DOHH2 (cell line): ENCODE data around the gene SH3RF3.

Source experiments
- H3F3A ChIP-seq: fragments of 200-600 bp; sonication (generic), shearing (Covaris generic); 2 replicates; pipeline ENCODE4 v1.6.0; 2016; ENCODE audit warnings: antibody characterized with exemption, mild to moderate bottlenecking; ENCODE audit not compliant: control insufficient read depth, insufficient read depth
- H3K27ac ChIP-seq: fragments of 200-600 bp; sonication (generic); 2 replicates; pipeline ENCODE4 v1.5.1; 2014; ENCODE audit warnings: low read depth, mild to moderate bottlenecking, low read length, moderate library complexity
- H3K27me3 ChIP-seq: fragments of 200-600 bp; sonication (generic); 2 replicates; pipeline ENCODE4 v1.6.1; 2014; ENCODE audit warnings: mild to moderate bottlenecking, low read length, mixed read lengths; ENCODE audit not compliant: control insufficient read depth
- H3K36me3 ChIP-seq: fragments of 200-600 bp; sonication (generic); 2 replicates; pipeline ENCODE4 v1.6.1; 2014; ENCODE audit warnings: mild to moderate bottlenecking, low read length, moderate library complexity, mixed read lengths; ENCODE audit not compliant: control insufficient read depth
- H3K4me1 ChIP-seq: fragments of 200-600 bp; sonication (generic); 2 replicates; pipeline ENCODE4 v1.6.1; 2014; ENCODE audit warnings: mild to moderate bottlenecking, low read length, mixed read lengths; ENCODE audit not compliant: control insufficient read depth
- H3K4me2 ChIP-seq: fragments of 200-600 bp; sonication (generic); 2 replicates; pipeline ENCODE4 v1.6.0; 2014; ENCODE audit warnings: mild to moderate bottlenecking, low read length, moderate library complexity
- H3K4me3 ChIP-seq: fragments of 200-600 bp; sonication (generic); 2 replicates; pipeline ENCODE4 v1.5.1; 2014; ENCODE audit warnings: mild to moderate bottlenecking, low read length, mixed read lengths
- H3K79me2 ChIP-seq: fragments of 200-600 bp; sonication (generic); 2 replicates; pipeline ENCODE4 v1.6.1; 2014; ENCODE audit warnings: mild to moderate bottlenecking, low read length, mixed read lengths; ENCODE audit not compliant: control insufficient read depth
- H3K9me2 ChIP-seq: fragments of 200-600 bp; sonication (generic); replicated peaks from 2 replicates; pipeline ENCODE4 v1.6.1; 2014; ENCODE audit warnings: mild to moderate bottlenecking, low read length, mixed read lengths; ENCODE audit not compliant: control insufficient read depth
- H3K9me3 ChIP-seq: fragments of 200-600 bp; sonication (generic); 2 replicates; pipeline ENCODE4 v1.6.1; 2014; ENCODE audit warnings: antibody characterized with exemption, low read length, mixed read lengths; ENCODE audit not compliant: control insufficient read depth, insufficient read depth
- H4K20me1 ChIP-seq: fragments of 200-600 bp; sonication (generic); 2 replicates; pipeline ENCODE4 v1.6.0; 2014; ENCODE audit warnings: low read depth, mild to moderate bottlenecking, antibody characterized with exemption, low read length, moderate library complexity; ENCODE audit not compliant: control insufficient read depth, insufficient read depth
- CTCF ChIP-seq: fragments of 200-600 bp; sonication (generic); IDR thresholded peaks from one replicate; pipeline ENCODE4 v1.5.1; 2014; ENCODE audit warnings: antibody characterized with exemption, mild to moderate bottlenecking, low read depth, low read length; ENCODE audit not compliant: poor library complexity, severe bottlenecking
- EZH2phosphoT487 ChIP-seq: fragments of 200-600 bp; sonication (generic); IDR thresholded peaks from 2 replicates; pipeline ENCODE4 v1.6.1; 2017; ENCODE audit warnings: borderline replicate concordance, mild to moderate bottlenecking, antibody characterized with exemption, low read length, moderate library complexity, mixed read lengths

The SH3RF3 gene

GRCh38 chr2:109138449-109138848 is 9.4 kb downstream of the SH3RF3 start:
- H3K4me2 ChIP-seq = no peak overlapping the region
- no peaks in the 10 kb centered on the region for H3K36me3 ChIP-seq
- H3K9me2 ChIP-seq = no peaks in the 10 kb centered on the region
- no peaks in the 10 kb centered on the region for H3K27me3 ChIP-seq
- H3K4me3 ChIP-seq = no peak overlapping the region
- TF ChIP-seq CTCF = no peak
- TF ChIP-seq EZH2phosphoT487 = no peak
- H4K20me1 ChIP-seq = no peaks in the 10 kb centered on the region
- H3K9me3 ChIP-seq = no peaks in the 10 kb centered on the region
- no peaks in the 10 kb centered on the region for H3K79me2 ChIP-seq
- H3F3A ChIP-seq = peaks cover 6% of the 10 kb centered on the region; the same call in 1 of the 2 replicates
- H3K4me1 ChIP-seq = peaks cover 53% of the 10 kb centered on the region
- no peak overlapping the region for H3K27ac ChIP-seq

- Histone ChIP-seq H3K4me1 (peaks cover 48% of the 10 kb centered on the region), H3K4me2 (no peak overlapping the region), H3K27me3 (no peaks in the 10 kb centered on the region), H4K20me1 (no peaks in the 10 kb centered on the region), H3F3A (peaks cover 6% of the 10 kb centered on the region; the same call in 1 of the 2 replicates), H3K9me2 (no peaks in the 10 kb centered on the region), H3K36me3 (no peaks in the 10 kb centered on the region), H3K27ac (no peak overlapping the region), H3K79me2 (no peaks in the 10 kb centered on the region), H3K9me3 (no peaks in the 10 kb centered on the region), H3K4me3 (no peak overlapping the region)
- no peak for TF ChIP-seq CTCF
- TF ChIP-seq EZH2phosphoT487 = no peak
Observed at GRCh38 chr2:109139002-109139401, 10.0 kb downstream of the SH3RF3 start.

DNA sequence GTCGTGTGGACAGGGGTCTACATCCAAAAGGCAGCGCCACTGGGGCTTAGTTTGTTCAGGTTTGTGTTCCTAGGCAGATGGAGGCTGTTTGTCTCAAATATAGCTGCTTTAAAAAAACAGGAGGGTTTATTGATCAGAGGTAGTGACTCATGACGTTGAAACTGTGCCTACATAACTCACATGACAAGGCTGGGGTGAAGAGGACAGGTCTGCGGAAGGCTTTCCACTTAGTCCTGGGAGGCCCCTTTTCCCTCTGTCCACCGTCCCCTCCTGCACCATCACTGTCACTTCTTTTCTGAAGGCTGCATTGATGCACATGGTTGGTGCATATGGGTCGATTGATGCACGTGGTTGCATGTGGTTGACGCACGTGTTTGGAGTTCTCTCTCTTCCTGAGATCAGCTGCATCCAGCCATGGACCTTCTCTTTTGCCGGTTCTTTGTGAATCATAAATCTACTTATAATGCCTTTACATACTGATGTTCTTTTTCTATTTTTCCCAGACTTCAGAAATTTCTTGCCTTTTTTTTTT is 10.9 kb downstream of the SH3RF3 start:
- Histone ChIP-seq H3K79me2 (no peaks in the 10 kb centered on the region), H3K4me1 (peaks cover 39% of the 10 kb centered on the region), H4K20me1 (no peaks in the 10 kb centered on the region), H3K4me3 (no peak overlapping the region), H3K27ac (no peak overlapping the region), H3K9me2 (no peaks in the 10 kb centered on the region), H3K4me2 (no peak overlapping the region), H3K9me3 (no peaks in the 10 kb centered on the region), H3K36me3 (no peaks in the 10 kb centered on the region), H3K27me3 (no peaks in the 10 kb centered on the region), H3F3A (peaks cover 6% of the 10 kb centered on the region; the same call in 1 of the 2 replicates)
- TF ChIP-seq CTCF (no peak), EZH2phosphoT487 (no peak)
